ENCODE results near the gene PEPD. TPM values are rescaled to one million over a fixed set of nuclear protein-coding genes. Genes with fewer than 3 reads are reported as not detected.

PEPD gene
- total RNA-seq, 1 donor from 2014 or later: 112 TPM

GRCh38 chr19:33441277-33441699 is 80.3 kb downstream of the PEPD start:
- no peak for DNase-seq (ENCODE audit: low spot score in 2 of 2)
- H3K4me1 ChIP-seq: no peaks in the 10 kb centered on the region
- intact Hi-C loops (cut with DNase I): no loop called here
- H3K4me3 ChIP-seq: no peak overlapping the region
- peaks cover 0 to 6% of the 10 kb centered on the region in 2 donors for H3K36me3 ChIP-seq
- H3K27ac ChIP-seq: no peak overlapping the region
- H3K9me3 ChIP-seq: no peaks in the 10 kb centered on the region
- TF ChIP-seq CTCF (IDR thresholded peaks at IDR 0.05): no peak
- H3K27me3 ChIP-seq: no peaks in the 10 kb centered on the region

GRCh38 chr19:33440682-33441081 is 80.9 kb downstream of the PEPD start:
- TF ChIP-seq CTCF (IDR thresholded peaks at IDR 0.05): no peak
- Histone ChIP-seq H3K4me1 (no peaks in the 10 kb centered on the region), H3K36me3 (peaks cover 0 to 6% of the 10 kb centered on the region in 2 donors), H3K27me3 (no peaks in the 10 kb centered on the region), H3K9me3 (no peaks in the 10 kb centered on the region), H3K4me3 (no peak overlapping the region), H3K27ac (no peak overlapping the region)
- intact Hi-C loops (cut with DNase I): no loop called here
- no peak for DNase-seq (ENCODE audit: low spot score in 2 of 2)

- no peak for TF ChIP-seq CTCF (IDR thresholded peaks at IDR 0.05)
- Histone ChIP-seq H3K36me3 (peaks cover 0 to 6% of the 10 kb centered on the region in 2 donors), H3K9me3 (no peaks in the 10 kb centered on the region), H3K4me3 (no peak overlapping the region), H3K27me3 (no peaks in the 10 kb centered on the region), H3K27ac (no peak overlapping the region), H3K4me1 (no peaks in the 10 kb centered on the region)
- intact Hi-C loops (cut with DNase I): no loop called here
- no peak for DNase-seq (ENCODE audit: low spot score in 2 of 2)
Measured at GRCh38 chr19:33440241-33440640, 81.3 kb downstream of the PEPD start.

- H3K9me3 ChIP-seq: no peaks in the 10 kb centered on the region
- TF ChIP-seq CTCF (IDR thresholded peaks at IDR 0.05): no peak
- intact Hi-C loops (cut with DNase I): no loop called here
- no peak overlapping the region for H3K27ac ChIP-seq
- peaks cover 0 to 6% of the 10 kb centered on the region in 2 donors for H3K36me3 ChIP-seq
- H3K4me1 ChIP-seq: no peaks in the 10 kb centered on the region
- no peaks in the 10 kb centered on the region for H3K27me3 ChIP-seq
- no peak overlapping the region for H3K4me3 ChIP-seq
- no peak for DNase-seq (ENCODE audit: low spot score in 2 of 2)
Measured at GRCh38 chr19:33438987-33439781, 82.4 kb downstream of the PEPD start.

GRCh38 chr19:33437821-33438671 is 83.5 kb downstream of the PEPD start:
- H3K9me3 ChIP-seq: no peaks in the 10 kb centered on the region
- intact Hi-C loops (cut with DNase I): no loop called here
- no peak for DNase-seq (ENCODE audit: low spot score in 2 of 2)

More at GRCh38 chr19:33437821-33438671, 83.5 kb downstream of the PEPD start:
- Histone ChIP-seq H3K36me3 (peaks cover 0 to 6% of the 10 kb centered on the region in 2 donors), H3K4me1 (no peaks in the 10 kb centered on the region), H3K4me3 (no peak overlapping the region), H3K27me3 (no peaks in the 10 kb centered on the region), H3K27ac (no peak overlapping the region)
- TF ChIP-seq CTCF (IDR thresholded peaks at IDR 0.05): no peak
